Sigmoid colon (tissue), 4 donors: ENCODE measurements around the gene ZBTB7C.

Experiments used
- EP300 ChIP-seq, 4 donors: sonication (generic); formaldehyde crosslinking; IDR thresholded peaks; one replicate each; pipeline ENCODE4 v1.6.1; 2017; ENCODE audit warnings: antibody characterized with exemption in 4 of 4
- POLR2A ChIP-seq, 2 donors: fragments of 450-650 bp; IDR thresholded peaks; one replicate each; pipeline ENCODE4 v1.6.1; 2016; ENCODE audit warnings: antibody characterized with exemption in 2 of 2, mild to moderate bottlenecking in 2 of 2, moderate library complexity in 2 of 2
- POLR2AphosphoS5 ChIP-seq, 4 donors: sonication (generic); formaldehyde crosslinking; IDR thresholded peaks; one replicate each; pipeline ENCODE4 v1.6.1; 2017; ENCODE audit warnings: antibody characterized with exemption in 4 of 4
- TF ChIP-seq, protein P1 (sequence below), 4 experiments: fragments of 450-650 bp in 3 of 4; fragments of 200-600 bp in 1 of 4; IDR thresholded peaks; one replicate each; pipeline ENCODE4 v1.5.1; 2016 to 2019; ENCODE audit warnings: antibody characterized with exemption in 4 of 4, mild to moderate bottlenecking in 3 of 4, moderate library complexity in 2 of 4

DNA sequence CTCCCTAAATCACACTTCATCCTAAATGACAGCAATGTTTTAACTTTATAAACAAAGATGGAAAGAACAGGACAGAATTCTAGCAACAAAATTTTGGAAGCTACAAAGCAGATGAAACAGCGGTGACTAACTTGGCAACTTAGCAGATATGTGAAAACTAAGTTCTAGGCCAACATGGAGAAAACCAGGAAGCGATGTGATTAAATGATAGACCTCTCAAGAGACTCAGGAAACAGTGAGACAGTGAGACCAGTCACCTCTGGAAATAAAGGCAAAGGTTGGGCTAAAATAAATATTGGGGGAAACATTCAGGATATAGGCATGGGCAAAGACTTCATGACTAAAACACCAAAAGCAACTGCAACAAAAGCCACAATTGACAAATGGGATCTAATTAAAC lies 24.4 kb upstream of the ZBTB7C start:
- TF ChIP-seq POLR2A (IDR thresholded peaks at IDR 0.05) (no peak), EP300 (IDR thresholded peaks at IDR 0.05) (no peak), POLR2AphosphoS5 (IDR thresholded peaks at IDR 0.05) (no peak)
- TF ChIP-seq, protein P1, sequence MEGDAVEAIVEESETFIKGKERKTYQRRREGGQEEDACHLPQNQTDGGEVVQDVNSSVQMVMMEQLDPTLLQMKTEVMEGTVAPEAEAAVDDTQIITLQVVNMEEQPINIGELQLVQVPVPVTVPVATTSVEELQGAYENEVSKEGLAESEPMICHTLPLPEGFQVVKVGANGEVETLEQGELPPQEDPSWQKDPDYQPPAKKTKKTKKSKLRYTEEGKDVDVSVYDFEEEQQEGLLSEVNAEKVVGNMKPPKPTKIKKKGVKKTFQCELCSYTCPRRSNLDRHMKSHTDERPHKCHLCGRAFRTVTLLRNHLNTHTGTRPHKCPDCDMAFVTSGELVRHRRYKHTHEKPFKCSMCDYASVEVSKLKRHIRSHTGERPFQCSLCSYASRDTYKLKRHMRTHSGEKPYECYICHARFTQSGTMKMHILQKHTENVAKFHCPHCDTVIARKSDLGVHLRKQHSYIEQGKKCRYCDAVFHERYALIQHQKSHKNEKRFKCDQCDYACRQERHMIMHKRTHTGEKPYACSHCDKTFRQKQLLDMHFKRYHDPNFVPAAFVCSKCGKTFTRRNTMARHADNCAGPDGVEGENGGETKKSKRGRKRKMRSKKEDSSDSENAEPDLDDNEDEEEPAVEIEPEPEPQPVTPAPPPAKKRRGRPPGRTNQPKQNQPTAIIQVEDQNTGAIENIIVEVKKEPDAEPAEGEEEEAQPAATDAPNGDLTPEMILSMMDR (IDR thresholded peaks at IDR 0.05) = no peak
